GM12872 (cell line): ENCODE results near the gene CCDC142.

Source experiments
- CTCF ChIP-seq: IDR thresholded peaks from 3 replicates; pipeline ENCODE4 v1.5.1; 2011; ENCODE audit warnings: low read depth, mild to moderate bottlenecking, low read length, moderate library complexity; ENCODE audit not compliant: insufficient read depth

Gene CCDC142

GRCh38 chr2:74450570-74451190, 32.1 kb downstream of the CCDC142 start:
- TF ChIP-seq CTCF = no peak

- TF ChIP-seq CTCF = no peak
Observed at GRCh38 chr2:74448771-74449170, 34.0 kb downstream of the CCDC142 start.

GRCh38 chr2:74447230-74447999, 35.4 kb downstream of the CCDC142 start:
- TF ChIP-seq CTCF = no peak

- TF ChIP-seq CTCF = no peak
Observed at GRCh38 chr2:74444498-74445318, 38.1 kb downstream of the CCDC142 start.

- no peak for TF ChIP-seq CTCF
Observed at GRCh38 chr2:74441690-74442482, 40.9 kb downstream of the CCDC142 start, which contains the start of gene RTKN. RTKN (minus strand) TSS chr2:74441937; CDS start chr2:74441816, 121 bp downstream.

- TF ChIP-seq CTCF = no peak
Observed at GRCh38 chr2:74441170-74441689, 41.6 kb downstream of the CCDC142 start.
